H1 (cell line): ENCODE data around the gene LIG3. TPM values are rescaled to one million over a fixed set of nuclear protein-coding genes. Genes with fewer than 3 reads are reported as not detected.

ENCODE experiments used
- ATF3 ChIP-seq: IDR thresholded peaks from 2 replicates; pipeline ENCODE4 v1.6.1; 2011; ENCODE audit warnings: low read depth, mild to moderate bottlenecking, low read length; ENCODE audit not compliant: insufficient read depth
- BRCA1 ChIP-seq: IDR thresholded peaks from 2 replicates; pipeline ENCODE4 v1.6.1; 2012; ENCODE audit warnings: low read depth, low read length, improper control_type of control experiment
- CEBPB ChIP-seq: IDR thresholded peaks from 2 replicates; pipeline ENCODE4 v1.6.1; 2012; ENCODE audit warnings: low read depth, low read length
- CHD7 ChIP-seq: fragments of 300-600 bp; sonication (generic); IDR thresholded peaks from 2 replicates; pipeline ENCODE4 v1.7.1; 2012; ENCODE audit warnings: low read length, moderate library complexity, mild to moderate bottlenecking, inconsistent platforms; ENCODE audit not compliant: insufficient replicate concordance
- HDAC6 ChIP-seq: IDR thresholded peaks from one replicate; pipeline ENCODE4 v1.7.1; 2012; ENCODE audit warnings: low read depth, mild to moderate bottlenecking, inconsistent platforms, low read length, moderate library complexity
- RFX5 ChIP-seq: IDR thresholded peaks from 2 replicates; pipeline ENCODE4 v1.6.1; 2011; ENCODE audit warnings: low read depth, low read length, improper control_type of control experiment, borderline replicate concordance
- SIRT6 ChIP-seq: IDR thresholded peaks from one replicate; pipeline ENCODE4 v1.7.1; 2012; ENCODE audit warnings: low read length, inconsistent platforms
- SUZ12 ChIP-seq: fragments of 200-600 bp; sonication (generic); IDR thresholded peaks from 2 replicates; pipeline ENCODE4 v1.6.1; 2012; ENCODE audit warnings: mild to moderate bottlenecking, inconsistent platforms, low read length, moderate library complexity, mixed read lengths
- TCF12 ChIP-seq: IDR thresholded peaks from 2 replicates; pipeline ENCODE4 v1.6.1; 2011; ENCODE audit warnings: low read depth, mild to moderate bottlenecking, low read length
- USF2 ChIP-seq: IDR thresholded peaks from 2 replicates; pipeline ENCODE4 v1.6.1; 2011; ENCODE audit warnings: low read length, improper control_type of control experiment
- YY1 ChIP-seq: IDR thresholded peaks from 2 replicates; pipeline ENCODE4 v1.6.1; 2011; ENCODE audit warnings: low read depth, mild to moderate bottlenecking, low read length
- polyA plus RNA-seq, 7 experiments: library from polyadenylated mRNA; depleted of rRNA in 3 of 7; stranded (reverse) in 5 of 7; unstranded in 2 of 7; fragments of >200 nt in 5 of 7; fragments of 200-250 nt in 2 of 7; gene quantifications; 1 replicate in 5 of 7; 2 replicates in 1 of 7; 4 replicates in 1 of 7; pipeline versions ENCODE4 v1.2.1 to v1.2.3, GENCODE V29; 2011 to 2013; ENCODE audit warnings: missing spikeins in 2 of 7, mixed read lengths in 2 of 7
- total RNA-seq: library from RNA; stranded (reverse); fragmentation: NEBNext Ultra II Directional; extraction: Animal tissue kit (Norgen Biotek cat#: 25700); gene quantifications from 2 replicates; pipeline ENCODE4 v1.2.1, GENCODE V29; 2021

Gene LIG3
- total and polyA plus RNA-seq, 2 of the 8 experiments (the other 6 are each of a cell fraction or from before 2014, with no cell fraction given) = 63.6 to 89.3 TPM

- TF ChIP-seq CHD7 = no peak
- no peak for TF ChIP-seq RFX5
- TF ChIP-seq ATF3 = no peak
- TF ChIP-seq SUZ12 = no peak
- TF ChIP-seq SIRT6 = no peak
- TF ChIP-seq HDAC6 = no peak
- no peak for TF ChIP-seq BRCA1
- TF ChIP-seq TCF12 = no peak
- no peak for TF ChIP-seq CEBPB
- no peak for TF ChIP-seq YY1
- TF ChIP-seq USF2 = no peak
These were observed 6.1 kb upstream of the LIG3 start (continued) for GRCh38 chr17:34974179-34974578.
